Neuronal stem cell (in vitro differentiated cells): Measurements from ENCODE around the gene GGT6.

Source experiments
- DNase-seq: peaks from one replicate; pipeline ENCODE4 v3.0.0-alpha.2; 2013; ENCODE audit warnings: low spot score
- H2AFZ ChIP-seq: one replicate; pipeline ENCODE4 v1.6.1; 2013; ENCODE audit warnings: mild to moderate bottlenecking, low read length, inconsistent platforms
- H2AK5ac ChIP-seq: 2 replicates; pipeline ENCODE4 v1.6.1; 2013; ENCODE audit warnings: low read depth, mild to moderate bottlenecking, inconsistent platforms, low read length, moderate library complexity, mixed read lengths
- H2BK120ac ChIP-seq: 2 replicates; pipeline ENCODE4 v1.6.1; 2013; ENCODE audit warnings: low read depth, mild to moderate bottlenecking, inconsistent platforms, low read length, moderate library complexity, mixed read lengths
- H2BK12ac ChIP-seq: one replicate; pipeline ENCODE4 v1.6.1; 2013; ENCODE audit warnings: low read length, inconsistent platforms
- H2BK15ac ChIP-seq: 2 replicates; pipeline ENCODE4 v1.6.1; 2013; ENCODE audit warnings: mild to moderate bottlenecking, low read length, inconsistent platforms, mixed read lengths
- H2BK5ac ChIP-seq: one replicate; pipeline ENCODE4 v1.6.1; 2013; ENCODE audit warnings: inconsistent platforms, mild to moderate bottlenecking, low read length, moderate library complexity
- H3K14ac ChIP-seq: one replicate; pipeline ENCODE4 v1.6.1; 2013; ENCODE audit warnings: low read length, inconsistent platforms
- H3K18ac ChIP-seq: 2 replicates; pipeline ENCODE4 v1.6.1; 2013; ENCODE audit warnings: low read length, inconsistent platforms
- H3K23ac ChIP-seq: 2 replicates; pipeline ENCODE4 v1.6.1; 2013; ENCODE audit warnings: low read depth, mild to moderate bottlenecking, mixed read lengths, low read length, inconsistent platforms; ENCODE audit not compliant: poor library complexity
- H3K27ac ChIP-seq: replicated peaks from 3 replicates; pipeline ENCODE4 v1.5.1; 2013; ENCODE audit warnings: low read length, inconsistent platforms
- H3K27me3 ChIP-seq, 3 experiments: 2 replicates each; pipeline ENCODE4 v1.6.1; 2013; ENCODE audit warnings: low read length in 3 of 3, mild to moderate bottlenecking in 2 of 3, inconsistent platforms in 1 of 3, low read depth in 1 of 3, mixed read lengths in 1 of 3, moderate library complexity in 1 of 3; ENCODE audit not compliant: control insufficient read depth in 3 of 3, insufficient read depth in 3 of 3
- H3K36me3 ChIP-seq, 2 donors: replicated peaks in 1 of 2; 2 replicates each; pipeline ENCODE4 v1.6.1; 2013; ENCODE audit warnings: low read length in 2 of 2; ENCODE audit not compliant: control insufficient read depth in 2 of 2, insufficient read depth in 2 of 2
- H3K4ac ChIP-seq: 2 replicates; pipeline ENCODE4 v1.6.1; 2013; ENCODE audit warnings: inconsistent platforms, mild to moderate bottlenecking, low read length, moderate library complexity
- H3K4me1 ChIP-seq, 2 donors: 1 replicate in 1 of 2; 2 replicates in 1 of 2; pipeline ENCODE4 v1.6.1; 2013; ENCODE audit warnings: low read length in 2 of 2, low read depth in 1 of 2; ENCODE audit not compliant: control insufficient read depth in 2 of 2, insufficient read depth in 1 of 2
- H3K4me2 ChIP-seq: one replicate; pipeline ENCODE4 v1.6.1; 2013; ENCODE audit warnings: mild to moderate bottlenecking, low read length, inconsistent platforms; ENCODE audit not compliant: insufficient read depth, poor library complexity, severe bottlenecking
- H3K4me3 ChIP-seq, 2 donors: 2 replicates each; pipeline ENCODE4 v1.5.1; 2013; ENCODE audit warnings: low read length in 2 of 2, mild to moderate bottlenecking in 2 of 2, inconsistent platforms in 1 of 2, moderate library complexity in 1 of 2
- H3K79me1 ChIP-seq: one replicate; pipeline ENCODE4 v1.6.1; 2013; ENCODE audit warnings: low read depth, mild to moderate bottlenecking, inconsistent platforms, low read length, moderate library complexity
- H3K9ac ChIP-seq: one replicate; pipeline ENCODE4 v1.6.1; 2013; ENCODE audit warnings: mild to moderate bottlenecking, low read depth, low read length, inconsistent platforms; ENCODE audit not compliant: poor library complexity
- H3K9me3 ChIP-seq, 2 donors: replicated peaks in 1 of 2; 2 replicates each; pipeline versions ENCODE3 to v1.6.1; 2013; ENCODE audit warnings: low read length in 2 of 2, mild to moderate bottlenecking in 2 of 2, inconsistent platforms in 1 of 2, low read depth in 1 of 2, mixed read lengths in 1 of 2, moderate library complexity in 1 of 2; ENCODE audit not compliant: control insufficient read depth in 2 of 2, insufficient read depth in 1 of 2
- H4K8ac ChIP-seq: one replicate; pipeline ENCODE4 v1.6.1; 2013; ENCODE audit warnings: low read depth, mild to moderate bottlenecking, inconsistent platforms, low read length, moderate library complexity
- H4K91ac ChIP-seq: one replicate; pipeline ENCODE4 v1.6.1; 2013; ENCODE audit warnings: low read length, low read depth, mild to moderate bottlenecking, inconsistent platforms; ENCODE audit not compliant: poor library complexity
- WGBS, 2 donors: extraction: QIAGEN DNeasy Blood & Tissue Kit; methylation state at CpG; one replicate each; pipeline ENCODE4 v1.1.7; 2013; ENCODE audit warnings: missing lambda C conversion rate in 2 of 2, mixed read lengths in 1 of 2; ENCODE audit not compliant: insufficient read length in 2 of 2, insufficient replicate concordance in 1 of 2; ENCODE audit errors: extremely low coverage in 2 of 2; 5-methylcytosine and 5-hydroxymethylcytosine counted together

GGT6 gene

GRCh38 chr17:4556996-4557395, 3.4 kb downstream of the GGT6 start:
- no peak overlapping the region for H3K4me2 ChIP-seq
- H3K14ac ChIP-seq, result no peak overlapping the region
- H3K36me3 ChIP-seq, result peaks cover 12 to 21% of the 10 kb centered on the region in 2 donors
- peaks cover 0 to 5% (median 0%) of the 10 kb centered on the region in 3 experiments for H3K27me3 ChIP-seq
- H3K18ac ChIP-seq, result no peak overlapping the region
- no peak overlapping the region for H3K27ac ChIP-seq
- H2BK12ac ChIP-seq, result no peak overlapping the region
- no peak for DNase-seq
- H3K23ac ChIP-seq, result no peak overlapping the region
- no peak overlapping the region for H4K91ac ChIP-seq
- H3K9ac ChIP-seq, result no peak overlapping the region
- no peak overlapping the region for H4K8ac ChIP-seq
- no peak overlapping the region for H2BK15ac ChIP-seq
- H2BK5ac ChIP-seq, result no peak overlapping the region
- no peak overlapping the region for H2AFZ ChIP-seq
- peak overlapping the region; percentile 12 for H2AK5ac ChIP-seq
- peaks cover 13 to 32% of the 10 kb centered on the region in 2 donors for H3K4me1 ChIP-seq
- no peak overlapping the region for H2BK120ac ChIP-seq
- peaks cover 4% of the 10 kb centered on the region for H3K79me1 ChIP-seq
- no peak overlapping the region for H3K4ac ChIP-seq
- WGBS, 2 donors, result no CpG with 5 or more reads among the region's 4 CpGs
- H3K4me3 ChIP-seq, result no peak overlapping the region
- no peaks in the 10 kb centered on the region for H3K9me3 ChIP-seq

DNA sequence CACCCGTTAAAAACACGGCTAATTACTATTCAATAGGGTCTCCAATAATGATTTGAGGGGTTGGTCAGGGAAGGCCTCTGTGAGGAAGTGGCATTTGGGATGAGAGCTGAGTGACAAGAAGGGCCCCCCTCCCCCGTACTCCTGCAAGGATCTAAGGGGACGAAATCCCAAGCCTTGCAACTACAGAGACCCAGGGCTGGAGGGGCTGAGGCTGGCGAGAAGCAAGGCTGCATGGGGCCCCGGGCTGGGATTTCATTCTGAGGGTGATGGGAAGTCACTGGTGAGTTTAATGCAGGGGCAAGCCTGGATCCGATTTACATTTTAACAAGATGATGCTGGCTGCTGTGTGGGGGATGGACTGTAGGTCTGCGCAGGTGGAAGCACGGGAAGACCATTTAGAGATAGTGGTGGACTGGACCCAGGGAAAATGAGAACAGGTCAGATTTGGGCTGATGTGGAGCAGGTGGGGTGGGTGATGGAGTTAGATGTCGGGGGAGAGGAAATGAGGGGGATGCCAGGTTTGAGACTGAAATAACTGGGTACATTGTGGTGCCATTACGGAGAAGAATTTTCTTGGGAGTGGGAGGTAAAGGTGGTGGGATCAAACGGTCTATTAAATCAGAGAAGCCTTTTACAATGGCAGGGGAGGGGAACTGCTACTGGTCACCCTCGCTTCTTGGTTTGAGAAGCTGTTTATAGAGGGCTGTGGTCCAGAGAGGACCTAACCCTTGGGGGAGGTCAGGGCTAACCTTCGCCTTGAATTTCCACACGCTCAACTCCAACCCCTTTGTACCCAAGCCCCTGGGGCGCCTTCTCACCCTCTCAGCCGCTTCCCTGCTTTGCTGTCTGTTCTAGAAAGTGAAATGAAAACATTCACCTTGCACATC, 4.3 kb downstream of the GGT6 start:
- H2BK15ac ChIP-seq, result no peak overlapping the region
- H3K9ac ChIP-seq, result peak overlapping the region; percentile 64
- H4K8ac ChIP-seq, result peak overlapping the region; percentile 52
- peak overlapping the region; percentile 79 for H3K4me2 ChIP-seq
- no peak overlapping the region for H2BK120ac ChIP-seq
- H2BK12ac ChIP-seq, result no peak overlapping the region
- peaks cover 0 to 4% (median 0%) of the 10 kb centered on the region in 3 experiments for H3K27me3 ChIP-seq
- peaks cover 6% of the 10 kb centered on the region for H3K79me1 ChIP-seq
- peak overlapping the region; percentile 78 to 92 for H3K4me3 ChIP-seq
- peaks cover 13 to 32% of the 10 kb centered on the region in 2 donors for H3K4me1 ChIP-seq
- peaks cover 17 to 28% of the 10 kb centered on the region in 2 donors for H3K36me3 ChIP-seq
- no peak for DNase-seq
- peak overlapping the region; percentile 86 for H3K27ac ChIP-seq
- no peak overlapping the region for H3K14ac ChIP-seq
- peak overlapping the region; percentile 79 for H3K18ac ChIP-seq
- no peak overlapping the region for H3K23ac ChIP-seq
- H2BK5ac ChIP-seq, result peak overlapping the region; percentile 78
- H2AK5ac ChIP-seq, result peak overlapping the region; percentile 83
- 100% methylated on average over 1 of the region's 17 CpGs; no CpG with 5 or more reads in 1 of the 2 donors for whole genome bisulfite sequencing, 2 donors
- H3K9me3 ChIP-seq, result no peaks in the 10 kb centered on the region
- H4K91ac ChIP-seq, result no peak overlapping the region
- H2AFZ ChIP-seq, result peak overlapping the region; percentile 93
- peak overlapping the region; percentile 38 for H3K4ac ChIP-seq

GRCh38 chr17:4554997-4555799, 5.2 kb downstream of the GGT6 start, which contains the start of gene MYBBP1A:
MYBBP1A (minus strand) TSS chr17:4555384; CDS start chr17:4555324, 60 bp downstream.
- peak; percentile 94 for DNase-seq
- Histone ChIP-seq H4K91ac (no peak within 1 kb of the TSS), H3K27ac (peak within 1 kb of the TSS; percentile 86), H4K8ac (peak within 1 kb of the TSS; percentile 52), H3K9ac (peak within 1 kb of the TSS; percentile 95), H3K4me3 (peak within 1 kb of the TSS; percentile 92 to 93), H3K23ac (peak within 1 kb of the TSS; percentile 85), H3K36me3 (peaks cover 24 to 37% of the 10 kb centered on the region in 2 donors), H3K4me1 (peaks cover 13 to 32% of the 10 kb centered on the region in 2 donors), H3K4ac (peak within 1 kb of the TSS; percentile 38), H3K9me3 (no peaks in the 10 kb centered on the region), H2AFZ (peak within 1 kb of the TSS; percentile 93), H2BK15ac (no peak within 1 kb of the TSS), H2BK120ac (no peak within 1 kb of the TSS), H3K4me2 (peak within 1 kb of the TSS; percentile 99), H2AK5ac (peak within 1 kb of the TSS; percentile 95), H2BK5ac (peak within 1 kb of the TSS; percentile 78), H3K79me1 (peaks cover 10% of the 10 kb centered on the region), H3K18ac (peak within 1 kb of the TSS; percentile 98), H3K27me3 (no peaks in the 10 kb centered on the region), H2BK12ac (no peak within 1 kb of the TSS), H3K14ac (peak within 1 kb of the TSS; percentile 86)
- no CpG with 5 or more reads among the region's 69 CpGs for WGBS, 2 donors
